ENCODE measurements around the gene SLFN12L. TPM values are rescaled to one million over a fixed set of nuclear protein-coding genes. Genes with fewer than 3 reads are reported as not detected.
A peak's percentile ranks its signal among the peaks of the same experiment; 100 is the strongest.

Gene SLFN12L
- total RNA-seq, 6 experiments from 2014 or later: 0.32 to 2.6 (median 0.69) TPM; not detected in 1

- DNase-seq (peak; percentile 88 to 93 (median 92)), ATAC-seq (peak; percentile 97 to 99 (median 98))
- Histone ChIP-seq H3K27me3 (no peaks in the 10 kb centered on the region), H3K9me3 (no peaks in the 10 kb centered on the region), H3K36me3 (peaks cover 0 to 4% (median under 1%) of the 10 kb centered on the region in 4 donors), H3K27ac (peak within 1 kb of the TSS; percentile 80 to 85 (median 84)), H3K4me1 (peaks cover 0 to 10% (median 3%) of the 10 kb centered on the region in 4 donors), H3K4me3 (peak within 1 kb of the TSS; percentile 65 to 87 (median 81))
- TF ChIP-seq POLR2A (IDR thresholded peaks at IDR 0.05) (peak; percentile 86), CTCF (IDR thresholded peaks at IDR 0.05) (no peak)
- 0% methylated on average over 37 of the region's 45 CpGs for WGBS (ENCODE audit: insufficient coverage, low coverage, low lambda C conversion rate, missing lambda C conversion rate)
- intact Hi-C loops (cut with DNase I): no loop called here
These were observed 40.9 kb upstream of the SLFN12L start, which contains the start of gene PEX12 for GRCh38 chr17:35578197-35578928. Gene PEX12 (minus strand): TSS chr17:35578571. CDS start chr17:35578021, 550 bp downstream.

GRCh38 chr17:35577830-35578196, 40.3 kb upstream of the SLFN12L start:
- H3K27ac ChIP-seq: peak overlapping the region; percentile 80 to 85 (median 84)

GRCh38 chr17:35575759-35576158, 38.3 kb upstream of the SLFN12L start:
- no peaks in the 10 kb centered on the region for H3K27me3 ChIP-seq
- no peak overlapping the region for H3K27ac ChIP-seq
- no peak for TF ChIP-seq POLR2A (IDR thresholded peaks at IDR 0.05)
- TF ChIP-seq CTCF (IDR thresholded peaks at IDR 0.05): no peak
- no peaks in the 10 kb centered on the region for H3K9me3 ChIP-seq
- no peak overlapping the region for H3K4me3 ChIP-seq
- intact Hi-C loops (cut with DNase I): no loop called here
- ATAC-seq: no peak
- WGBS (ENCODE audit: insufficient coverage, low coverage, low lambda C conversion rate, missing lambda C conversion rate): no CpG with 5 or more reads among the region's 3 CpGs
- peaks cover 0 to 10% (median 3%) of the 10 kb centered on the region in 4 donors for H3K4me1 ChIP-seq
- no peak for DNase-seq
- H3K36me3 ChIP-seq: peaks cover 0 to 4% (median under 1%) of the 10 kb centered on the region in 4 donors

More at GRCh38 chr17:35577830-35578196, 40.3 kb upstream of the SLFN12L start:
- TF ChIP-seq CTCF (IDR thresholded peaks at IDR 0.05) (no peak), POLR2A (IDR thresholded peaks at IDR 0.05) (no peak)
- Histone ChIP-seq H3K9me3 (no peaks in the 10 kb centered on the region), H3K36me3 (peaks cover 0 to 4% (median under 1%) of the 10 kb centered on the region in 4 donors), H3K4me3 (peak overlapping the region; percentile 65 to 87 (median 81)), H3K4me1 (peaks cover 0 to 10% (median 3%) of the 10 kb centered on the region in 4 donors), H3K27me3 (no peaks in the 10 kb centered on the region)
- DNase-seq (no peak), ATAC-seq (peak; percentile 10 to 42 (median 28))
- 6% methylated on average over 8 of the region's 8 CpGs for WGBS (ENCODE audit: insufficient coverage, low coverage, low lambda C conversion rate, missing lambda C conversion rate)
- intact Hi-C loops (cut with DNase I): no loop called here

- no peak overlapping the region for H3K4me3 ChIP-seq
- DNase-seq (no peak), ATAC-seq (no peak)
- 88% methylated on average over 2 of the region's 2 CpGs for WGBS (ENCODE audit: insufficient coverage, low coverage, low lambda C conversion rate, missing lambda C conversion rate)
- TF ChIP-seq CTCF (IDR thresholded peaks at IDR 0.05): no peak
- no peak for TF ChIP-seq POLR2A (IDR thresholded peaks at IDR 0.05)
- H3K9me3 ChIP-seq: no peaks in the 10 kb centered on the region
- peaks cover 0 to 16% (median 6%) of the 10 kb centered on the region in 4 donors for H3K4me1 ChIP-seq
- H3K36me3 ChIP-seq: no peaks in the 10 kb centered on the region
- H3K27me3 ChIP-seq: no peaks in the 10 kb centered on the region
- no peak overlapping the region for H3K27ac ChIP-seq
- intact Hi-C loops (cut with DNase I): no loop called here
These were observed 31.9 kb upstream of the SLFN12L start for GRCh38 chr17:35569405-35569804.
